ENCODE results near the gene TRA2A.

Gene TRA2A

GRCh38 chr7:23470330-23471105 is 61.3 kb downstream of the TRA2A start, which contains the start of gene IGF2BP3:
TSS of gene IGF2BP3 (minus strand) at chr7:23470491. CDS start at chr7:23470110, 381 bp downstream.
- DNase-seq (ENCODE audit: low read depth), result no peak

GRCh38 chr7:23469961-23470250 is 61.9 kb downstream of the TRA2A start:
- no peak for DNase-seq (ENCODE audit: low read depth)

GRCh38 chr7:23469150-23469960 is 62.4 kb downstream of the TRA2A start:
- DNase-seq (ENCODE audit: low read depth), result no peak

- DNase-seq (ENCODE audit: low read depth), result no peak
Observed at GRCh38 chr7:23468526-23469149, 63.1 kb downstream of the TRA2A start.

- DNase-seq (ENCODE audit: low read depth), result no peak
Observed at GRCh38 chr7:23467806-23468525, 63.8 kb downstream of the TRA2A start.

GRCh38 chr7:23467291-23467805 is 64.4 kb downstream of the TRA2A start:
- no peak for DNase-seq (ENCODE audit: low read depth)

- no peak for DNase-seq (ENCODE audit: low read depth)
Observed at GRCh38 chr7:23462846-23463245, 68.9 kb downstream of the TRA2A start.

GRCh38 chr7:23458044-23458443 is 73.7 kb downstream of the TRA2A start:
- DNase-seq (ENCODE audit: low read depth), result no peak

GRCh38 chr7:23456093-23456492 is 75.7 kb downstream of the TRA2A start:
- no peak for DNase-seq (ENCODE audit: low read depth)

GRCh38 chr7:23454881-23455526 is 76.8 kb downstream of the TRA2A start:
- DNase-seq (ENCODE audit: low read depth), result no peak
